ENCODE data around the gene OR2C1. TPM values are rescaled to one million over a fixed set of nuclear protein-coding genes. Genes with fewer than 3 reads are reported as not detected.
A peak's percentile ranks its signal among the peaks of the same experiment; 100 is the strongest.

OR2C1 gene
- total RNA-seq = not detected

- peaks cover 5% of the 10 kb centered on the region for H3K36me3 Mint-ChIP-seq
- H3K4me3 Mint-ChIP-seq = no peak within 1 kb of the TSS
- H3K27ac Mint-ChIP-seq = no peak within 1 kb of the TSS
- peaks cover 5% of the 10 kb centered on the region for H3K9me3 Mint-ChIP-seq
- no peak for DNase-seq
- peaks cover under 1% of the 10 kb centered on the region for H3K27me3 Mint-ChIP-seq
- no peaks in the 10 kb centered on the region for H3K4me1 Mint-ChIP-seq
Observed at GRCh38 chr16:3355589-3355988, at the start of gene OR2C1. OR2C1 (plus strand) TSS chr16:3355889; CDS start chr16:3355941, 52 bp downstream.

- peaks cover 37% of the 10 kb centered on the region for H3K9me3 Mint-ChIP-seq
- H3K4me3 Mint-ChIP-seq = peak overlapping the region; percentile 75
- peaks cover 7% of the 10 kb centered on the region for H3K4me1 Mint-ChIP-seq
- DNase-seq = no peak
- peaks cover 86% of the 10 kb centered on the region for H3K36me3 Mint-ChIP-seq
- H3K27me3 Mint-ChIP-seq = no peaks in the 10 kb centered on the region
- peak overlapping the region; percentile 87 for H3K27ac Mint-ChIP-seq
Observed at GRCh38 chr16:3306078-3306477, 49.6 kb upstream of the OR2C1 start.

- Mint-ChIP-seq H3K4me1 (peaks cover 2% of the 10 kb centered on the region), H3K4me3 (no peak overlapping the region), H3K36me3 (peaks cover 100% of the 10 kb centered on the region), H3K27ac (no peak overlapping the region), H3K27me3 (no peaks in the 10 kb centered on the region), H3K9me3 (peaks cover 69% of the 10 kb centered on the region)
- DNase-seq = no peak
Observed at GRCh38 chr16:3311496-3311895, 44.2 kb upstream of the OR2C1 start.

GRCh38 chr16:3317315-3317999 is 38.2 kb upstream of the OR2C1 start:
- Mint-ChIP-seq H3K27me3 (no peaks in the 10 kb centered on the region), H3K4me3 (peak overlapping the region; percentile 37), H3K27ac (no peak overlapping the region), H3K36me3 (peaks cover 85% of the 10 kb centered on the region), H3K4me1 (no peaks in the 10 kb centered on the region), H3K9me3 (peaks cover 79% of the 10 kb centered on the region)
- DNase-seq = no peak

GRCh38 chr16:3321816-3322215 is 33.9 kb upstream of the OR2C1 start:
- peaks cover 52% of the 10 kb centered on the region for H3K36me3 Mint-ChIP-seq
- H3K27me3 Mint-ChIP-seq = no peaks in the 10 kb centered on the region
- H3K27ac Mint-ChIP-seq = no peak overlapping the region
- H3K4me1 Mint-ChIP-seq = no peaks in the 10 kb centered on the region
- no peak overlapping the region for H3K4me3 Mint-ChIP-seq
- DNase-seq = no peak
- peaks cover 55% of the 10 kb centered on the region for H3K9me3 Mint-ChIP-seq

GRCh38 chr16:3327514-3327913 is 28.2 kb upstream of the OR2C1 start:
- H3K4me1 Mint-ChIP-seq = no peaks in the 10 kb centered on the region

GRCh38 chr16:3328104-3328503 is 27.6 kb upstream of the OR2C1 start:
- Mint-ChIP-seq H3K9me3 (peaks cover 16% of the 10 kb centered on the region), H3K27ac (no peak overlapping the region), H3K4me1 (no peaks in the 10 kb centered on the region), H3K27me3 (no peaks in the 10 kb centered on the region), H3K36me3 (peaks cover 10% of the 10 kb centered on the region), H3K4me3 (no peak overlapping the region)
- DNase-seq = no peak

More at GRCh38 chr16:3327514-3327913, 28.2 kb upstream of the OR2C1 start:
- no peaks in the 10 kb centered on the region for H3K27me3 Mint-ChIP-seq
- H3K9me3 Mint-ChIP-seq = peaks cover 19% of the 10 kb centered on the region
- H3K4me3 Mint-ChIP-seq = no peak overlapping the region
- peaks cover 12% of the 10 kb centered on the region for H3K36me3 Mint-ChIP-seq
- no peak overlapping the region for H3K27ac Mint-ChIP-seq
- no peak for DNase-seq

- H3K4me3 Mint-ChIP-seq = no peak overlapping the region
- DNase-seq = no peak
- no peaks in the 10 kb centered on the region for H3K27me3 Mint-ChIP-seq
- peaks cover 19% of the 10 kb centered on the region for H3K9me3 Mint-ChIP-seq
- no peak overlapping the region for H3K27ac Mint-ChIP-seq
- no peaks in the 10 kb centered on the region for H3K4me1 Mint-ChIP-seq
- H3K36me3 Mint-ChIP-seq = peaks cover 9% of the 10 kb centered on the region
Observed at GRCh38 chr16:3328643-3329042, 27.0 kb upstream of the OR2C1 start.

GRCh38 chr16:3346041-3346440 is 9.6 kb upstream of the OR2C1 start:
- Mint-ChIP-seq H3K4me3 (no peak overlapping the region), H3K27ac (no peak overlapping the region)

GRCh38 chr16:3347586-3347985 is 8.1 kb upstream of the OR2C1 start:
- Mint-ChIP-seq H3K4me3 (no peak overlapping the region), H3K36me3 (no peaks in the 10 kb centered on the region), H3K4me1 (peaks cover 6% of the 10 kb centered on the region), H3K9me3 (no peaks in the 10 kb centered on the region), H3K27ac (no peak overlapping the region), H3K27me3 (no peaks in the 10 kb centered on the region)
- no peak for DNase-seq

More at GRCh38 chr16:3346041-3346440, 9.6 kb upstream of the OR2C1 start:
- Mint-ChIP-seq H3K9me3 (no peaks in the 10 kb centered on the region), H3K27me3 (no peaks in the 10 kb centered on the region), H3K36me3 (no peaks in the 10 kb centered on the region), H3K4me1 (peaks cover 6% of the 10 kb centered on the region)
- no peak for DNase-seq

GRCh38 chr16:3348547-3349167 is 7.0 kb upstream of the OR2C1 start:
- DNase-seq = no peak
- Mint-ChIP-seq H3K27ac (no peak overlapping the region), H3K36me3 (no peaks in the 10 kb centered on the region), H3K4me3 (no peak overlapping the region), H3K9me3 (no peaks in the 10 kb centered on the region), H3K27me3 (no peaks in the 10 kb centered on the region), H3K4me1 (peaks cover 6% of the 10 kb centered on the region)

- Mint-ChIP-seq H3K9me3 (no peaks in the 10 kb centered on the region), H3K4me3 (no peak overlapping the region), H3K27me3 (no peaks in the 10 kb centered on the region), H3K36me3 (no peaks in the 10 kb centered on the region), H3K27ac (no peak overlapping the region), H3K4me1 (peaks cover 6% of the 10 kb centered on the region)
- no peak for DNase-seq
Observed at GRCh38 chr16:3349175-3349574, 6.5 kb upstream of the OR2C1 start.

- Mint-ChIP-seq H3K27ac (no peak overlapping the region), H3K4me3 (no peak overlapping the region), H3K4me1 (no peaks in the 10 kb centered on the region), H3K36me3 (peaks cover 5% of the 10 kb centered on the region), H3K27me3 (peaks cover 6% of the 10 kb centered on the region), H3K9me3 (peaks cover 5% of the 10 kb centered on the region)
- no peak for DNase-seq
Observed at GRCh38 chr16:3356118-3356517, 429 bp downstream of the OR2C1 start.

GRCh38 chr16:3358871-3359270 is 3.2 kb downstream of the OR2C1 start:
- Mint-ChIP-seq H3K4me3 (no peak overlapping the region), H3K27me3 (peaks cover 10% of the 10 kb centered on the region), H3K4me1 (no peaks in the 10 kb centered on the region), H3K27ac (no peak overlapping the region), H3K36me3 (peaks cover 6% of the 10 kb centered on the region), H3K9me3 (peaks cover 9% of the 10 kb centered on the region)
- no peak for DNase-seq

- Mint-ChIP-seq H3K27ac (no peak overlapping the region), H3K9me3 (peaks cover 24% of the 10 kb centered on the region), H3K4me3 (no peak overlapping the region)
Observed at GRCh38 chr16:3362931-3363330, 7.2 kb downstream of the OR2C1 start.

GRCh38 chr16:3363793-3364192 is 8.1 kb downstream of the OR2C1 start:
- H3K9me3 Mint-ChIP-seq = peaks cover 24% of the 10 kb centered on the region
- peak overlapping the region; percentile 50 for H3K27ac Mint-ChIP-seq
- no peak for DNase-seq
- peak overlapping the region; percentile 20 for H3K4me3 Mint-ChIP-seq
- peaks cover 8% of the 10 kb centered on the region for H3K4me1 Mint-ChIP-seq
- H3K27me3 Mint-ChIP-seq = peaks cover 10% of the 10 kb centered on the region
- H3K36me3 Mint-ChIP-seq = peaks cover 26% of the 10 kb centered on the region

More at GRCh38 chr16:3362931-3363330, 7.2 kb downstream of the OR2C1 start:
- Mint-ChIP-seq H3K27me3 (peaks cover 10% of the 10 kb centered on the region), H3K4me1 (peaks cover 8% of the 10 kb centered on the region), H3K36me3 (peaks cover 23% of the 10 kb centered on the region)
- DNase-seq = no peak

Measured in activated naive CD8-positive, alpha-beta T cell treated with anti-CD3 and anti-CD28 coated beads for 36 hours (primary cell).